Hepatocyte (in vitro differentiated cells): Measurements from ENCODE around the gene NCAM1. TPM values are rescaled to one million over a fixed set of nuclear protein-coding genes. Genes with fewer than 3 reads are reported as not detected.

ENCODE experiments used
- DNase-seq: peaks from one replicate; pipeline ENCODE4 v3.0.0-alpha.2; 2016; ENCODE audit warnings: low spot score
- H2AFZ ChIP-seq: fragments of 200-600 bp; sonication (generic); 2 replicates; pipeline ENCODE4 v1.6.0; 2016; ENCODE audit warnings: antibody characterized with exemption, mild to moderate bottlenecking
- H3K27ac ChIP-seq: fragments of 200-600 bp; sonication (generic); 2 replicates; pipeline ENCODE4 v1.5.1; 2016; ENCODE audit warnings: mild to moderate bottlenecking
- H3K27me3 ChIP-seq: fragments of 200-600 bp; sonication (generic); 2 replicates; pipeline ENCODE4 v1.6.1; 2016
- H3K36me3 ChIP-seq: fragments of 200-600 bp; sonication (generic); replicated peaks from 2 replicates; pipeline ENCODE4 v1.5.1; 2016; ENCODE audit warnings: low read depth; ENCODE audit not compliant: insufficient read depth
- H3K4me1 ChIP-seq: fragments of 200-600 bp; sonication (generic); 2 replicates; pipeline ENCODE4 v1.5.1; 2016; ENCODE audit warnings: mild to moderate bottlenecking, moderate library complexity; ENCODE audit not compliant: insufficient read depth
- H3K4me2 ChIP-seq: fragments of 200-600 bp; sonication (generic); 2 replicates; pipeline ENCODE4 v1.6.0; 2016
- H3K4me3 ChIP-seq: fragments of 200-600 bp; sonication (generic); 2 replicates; pipeline ENCODE4 v1.5.1; 2016; ENCODE audit warnings: mild to moderate bottlenecking
- H3K79me2 ChIP-seq: fragments of 200-600 bp; sonication (generic); 2 replicates; pipeline ENCODE4 v1.6.0; 2017; ENCODE audit warnings: mild to moderate bottlenecking
- H3K9me2 ChIP-seq: fragments of 200-600 bp; sonication (generic); replicated peaks from 2 replicates; pipeline ENCODE4 v1.6.0; 2017; ENCODE audit warnings: mild to moderate bottlenecking; ENCODE audit not compliant: insufficient read depth
- H3K9me3 ChIP-seq: fragments of 200-600 bp; sonication (generic); 2 replicates; pipeline ENCODE4 v1.5.1; 2016; ENCODE audit warnings: low read depth, mild to moderate bottlenecking
- H4K20me1 ChIP-seq: fragments of 200-600 bp; sonication (generic); 2 replicates; pipeline ENCODE4 v1.6.0; 2016; ENCODE audit warnings: mild to moderate bottlenecking; ENCODE audit not compliant: insufficient read depth, poor library complexity, severe bottlenecking
- EZH2 ChIP-seq: fragments of 200-600 bp; sonication (generic); IDR thresholded peaks from 2 replicates; pipeline ENCODE4 v1.6.1; 2016; ENCODE audit warnings: antibody characterized with exemption, mild to moderate bottlenecking, borderline replicate concordance
- EZH2phosphoT487 ChIP-seq: fragments of 200-600 bp; sonication (generic); IDR thresholded peaks from one replicate; pipeline ENCODE4 v1.6.1; 2018; ENCODE audit warnings: antibody characterized with exemption, mild to moderate bottlenecking, low read depth, moderate library complexity; ENCODE audit not compliant: unreplicated experiment, severe bottlenecking
- whole genome bisulfite sequencing: methylation state at CpG from one replicate; pipeline ENCODE4 v1.1.6; 2016; ENCODE audit warnings: low lambda C conversion rate; ENCODE audit errors: missing lambda C conversion rate; 5-methylcytosine and 5-hydroxymethylcytosine counted together
- polyA plus RNA-seq: library from polyadenylated mRNA; unstranded; fragments of >200 nt; fragmentation: Nextera tagmentation; extraction: Ambion mirVana; gene quantifications from 2 replicates; pipeline ENCODE4 v1.2.1, GENCODE V29; 2016
- total RNA-seq: library from RNA; depleted of rRNA; stranded (reverse); fragments of >200 nt; gene quantifications from 2 replicates; pipeline ENCODE4 v1.2.3, GENCODE V29; 2014
- TF ChIP-seq, protein P1 (sequence below): fragments of 200-600 bp; sonication (generic); IDR thresholded peaks from 2 replicates; pipeline ENCODE4 v1.5.1; 2016; ENCODE audit warnings: antibody characterized with exemption, mild to moderate bottlenecking; ENCODE audit not compliant: poor library complexity

NCAM1 gene
- total and polyA plus RNA-seq, 2 experiments from 2014 or later: 12.4 to 27.2 TPM

DNA sequence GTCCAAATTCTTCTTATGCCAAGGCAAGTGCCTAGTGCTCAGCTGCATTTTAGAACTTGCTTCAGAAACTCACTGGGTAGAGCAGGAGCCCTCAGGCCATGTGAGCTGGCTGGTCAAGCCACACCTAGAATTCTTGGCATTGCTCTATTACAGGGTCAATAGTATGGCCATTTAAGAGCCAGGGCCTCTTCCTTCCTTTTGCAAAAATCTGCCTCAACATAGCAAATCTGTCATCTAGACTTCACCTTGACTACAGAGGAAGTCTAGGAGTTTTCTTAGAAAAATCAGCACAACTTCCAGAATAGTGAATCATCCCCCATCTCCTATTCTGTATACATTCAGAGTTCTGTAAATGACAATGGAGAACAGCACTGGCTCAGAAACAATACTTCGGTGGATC is 241.2 kb downstream of the NCAM1 start:
- H3K27me3 ChIP-seq: no peaks in the 10 kb centered on the region
- peaks cover 7% of the 10 kb centered on the region for H3K4me1 ChIP-seq
- no peak overlapping the region for H3K4me3 ChIP-seq
- no peaks in the 10 kb centered on the region for H3K9me2 ChIP-seq
- H4K20me1 ChIP-seq: no peaks in the 10 kb centered on the region
- no peak overlapping the region for H2AFZ ChIP-seq
- WGBS: 78% methylated on average over 1 of the region's 1 CpG
- no peaks in the 10 kb centered on the region for H3K79me2 ChIP-seq
- no peak for DNase-seq
- no peak overlapping the region for H3K27ac ChIP-seq
- no peaks in the 10 kb centered on the region for H3K9me3 ChIP-seq
- no peak for TF ChIP-seq EZH2phosphoT487
- TF ChIP-seq, protein P1, sequence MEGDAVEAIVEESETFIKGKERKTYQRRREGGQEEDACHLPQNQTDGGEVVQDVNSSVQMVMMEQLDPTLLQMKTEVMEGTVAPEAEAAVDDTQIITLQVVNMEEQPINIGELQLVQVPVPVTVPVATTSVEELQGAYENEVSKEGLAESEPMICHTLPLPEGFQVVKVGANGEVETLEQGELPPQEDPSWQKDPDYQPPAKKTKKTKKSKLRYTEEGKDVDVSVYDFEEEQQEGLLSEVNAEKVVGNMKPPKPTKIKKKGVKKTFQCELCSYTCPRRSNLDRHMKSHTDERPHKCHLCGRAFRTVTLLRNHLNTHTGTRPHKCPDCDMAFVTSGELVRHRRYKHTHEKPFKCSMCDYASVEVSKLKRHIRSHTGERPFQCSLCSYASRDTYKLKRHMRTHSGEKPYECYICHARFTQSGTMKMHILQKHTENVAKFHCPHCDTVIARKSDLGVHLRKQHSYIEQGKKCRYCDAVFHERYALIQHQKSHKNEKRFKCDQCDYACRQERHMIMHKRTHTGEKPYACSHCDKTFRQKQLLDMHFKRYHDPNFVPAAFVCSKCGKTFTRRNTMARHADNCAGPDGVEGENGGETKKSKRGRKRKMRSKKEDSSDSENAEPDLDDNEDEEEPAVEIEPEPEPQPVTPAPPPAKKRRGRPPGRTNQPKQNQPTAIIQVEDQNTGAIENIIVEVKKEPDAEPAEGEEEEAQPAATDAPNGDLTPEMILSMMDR: no peak
- TF ChIP-seq EZH2: no peak
- no peaks in the 10 kb centered on the region for H3K36me3 ChIP-seq
- H3K4me2 ChIP-seq: no peak overlapping the region

DNA sequence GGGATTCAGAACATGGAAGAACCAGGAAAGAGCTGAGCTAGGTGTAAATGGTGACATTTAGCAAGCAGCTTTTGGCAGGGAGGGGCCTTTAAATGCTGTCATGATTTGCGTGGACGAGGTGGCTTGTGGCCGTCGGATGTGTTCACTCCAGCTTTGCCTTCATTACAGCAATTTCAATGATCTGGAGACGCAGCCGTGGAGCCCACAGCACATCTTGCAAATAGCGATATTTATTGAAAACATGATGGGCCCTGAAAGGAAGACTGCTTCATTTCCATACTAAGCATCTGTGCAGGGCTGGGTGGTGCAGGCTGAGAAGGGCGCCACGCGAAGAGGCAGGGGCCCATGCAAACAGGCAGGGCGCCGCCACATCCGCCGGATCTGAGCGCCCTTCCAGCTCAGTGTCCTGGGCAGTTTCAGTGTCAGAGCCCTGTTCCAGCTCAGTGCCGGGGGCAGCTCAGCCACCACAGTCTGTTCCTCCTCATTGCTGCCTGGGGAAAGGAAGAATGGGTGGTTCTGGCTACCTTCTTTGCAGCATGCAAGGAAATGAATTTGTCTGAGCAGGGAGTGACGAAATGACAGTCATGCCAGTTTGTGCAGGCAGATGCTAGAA is 242.0 kb downstream of the NCAM1 start:
- peaks cover 7% of the 10 kb centered on the region for H3K4me1 ChIP-seq
- no peak for DNase-seq
- H3K4me2 ChIP-seq: no peak overlapping the region
- H3K79me2 ChIP-seq: no peaks in the 10 kb centered on the region
- TF ChIP-seq, protein P1: no peak
- TF ChIP-seq EZH2phosphoT487 (no peak), EZH2 (no peak)
- H4K20me1 ChIP-seq: no peaks in the 10 kb centered on the region
- no peaks in the 10 kb centered on the region for H3K9me2 ChIP-seq
- H3K4me3 ChIP-seq: no peak overlapping the region
- no peaks in the 10 kb centered on the region for H3K27me3 ChIP-seq
- no peaks in the 10 kb centered on the region for H3K36me3 ChIP-seq
- H3K9me3 ChIP-seq: no peaks in the 10 kb centered on the region
- no peak overlapping the region for H3K27ac ChIP-seq
- 89% methylated on average over 17 of the region's 17 CpGs for WGBS
- no peak overlapping the region for H2AFZ ChIP-seq

DNA sequence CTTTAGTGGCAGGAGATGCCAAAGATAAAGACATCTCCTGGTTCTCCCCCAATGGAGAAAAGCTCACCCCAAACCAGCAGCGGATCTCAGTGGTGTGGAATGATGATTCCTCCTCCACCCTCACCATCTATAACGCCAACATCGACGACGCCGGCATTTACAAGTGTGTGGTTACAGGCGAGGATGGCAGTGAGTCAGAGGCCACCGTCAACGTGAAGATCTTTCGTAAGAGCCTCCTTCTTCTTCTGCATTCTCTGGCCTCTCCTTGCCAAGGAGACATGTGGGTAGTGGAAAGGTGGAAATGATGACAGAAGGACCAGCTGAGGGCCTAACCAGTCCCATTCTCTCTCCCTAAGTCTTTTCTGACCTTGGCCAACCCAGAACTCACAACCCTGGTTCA is 243.1 kb downstream of the NCAM1 start:
- peaks cover 7% of the 10 kb centered on the region for H3K4me1 ChIP-seq
- no peaks in the 10 kb centered on the region for H3K36me3 ChIP-seq
- no peak for TF ChIP-seq EZH2phosphoT487
- TF ChIP-seq, protein P1: no peak
- no peak for TF ChIP-seq EZH2
- H3K4me3 ChIP-seq: no peak overlapping the region
- no peak for DNase-seq
- H3K9me2 ChIP-seq: no peaks in the 10 kb centered on the region
- no peak overlapping the region for H3K4me2 ChIP-seq
- no peaks in the 10 kb centered on the region for H3K9me3 ChIP-seq
- 96% methylated on average over 10 of the region's 10 CpGs for WGBS
- no peaks in the 10 kb centered on the region for H3K79me2 ChIP-seq
- H2AFZ ChIP-seq: no peak overlapping the region
- no peaks in the 10 kb centered on the region for H3K27me3 ChIP-seq
- H3K27ac ChIP-seq: no peak overlapping the region
- no peaks in the 10 kb centered on the region for H4K20me1 ChIP-seq
